ENCODE measurements around the gene NOXA1.

GRCh38 chr9:137423514-137424291 lies 510 bp downstream of the NOXA1 start:
- TF ChIP-seq CTCF (IDR thresholded peaks at IDR 0.05) (no peak), POLR2A (IDR thresholded peaks at IDR 0.05) (no peak)

Data from lower leg skin (tissue), 3 donors.